CD4-positive, CD25-positive, alpha-beta regulatory T cell (primary cell): ENCODE measurements around the gene RAB11FIP5. TPM values are rescaled to one million over a fixed set of nuclear protein-coding genes. Genes with fewer than 3 reads are reported as not detected.
"Not testable (repeated sequence)": the region's sequence is repeated elsewhere in the genome, so short reads cannot be mapped to it uniquely, and the experiment has no call there.

ENCODE experiments used
- ATAC-seq, 2 donors: fragments of 150-1000 bp; cut with Tn5 transposase; one replicate each; pipeline ENCODE4 v1.10.0; 2021; ENCODE audit warnings: low read depth in 2 of 2, moderate number of reproducible peaks in 2 of 2, moderate library complexity in 1 of 2
- DNase-seq, 3 donors: peaks; one replicate each; pipeline versions ENCODE4 v3.0.0 to v3.0.0-alpha.2; 2012 to 2022; ENCODE audit warnings: mixed read lengths in 1 of 3
- H3K27ac ChIP-seq: one replicate; pipeline ENCODE4 v1.7.0; 2013; ENCODE audit warnings: mild to moderate bottlenecking, low read length; ENCODE audit not compliant: insufficient read depth, poor library complexity, severe bottlenecking
- H3K27me3 ChIP-seq: one replicate; pipeline ENCODE4 v1.7.0; 2013; ENCODE audit warnings: low read length; ENCODE audit not compliant: control insufficient read depth, insufficient read depth
- H3K36me3 ChIP-seq: one replicate; pipeline ENCODE4 v1.7.0; 2013; ENCODE audit warnings: mild to moderate bottlenecking, low read length, moderate library complexity; ENCODE audit not compliant: control insufficient read depth, insufficient read depth
- H3K4me1 ChIP-seq: 2 replicates; pipeline ENCODE4 v1.7.0; 2013; ENCODE audit warnings: mild to moderate bottlenecking, low read length; ENCODE audit not compliant: insufficient read depth, control insufficient read depth, poor library complexity, severe bottlenecking
- H3K4me3 ChIP-seq: one replicate; pipeline ENCODE4 v1.7.0; 2013; ENCODE audit warnings: low read depth, mild to moderate bottlenecking, low read length, moderate library complexity
- H3K9me3 ChIP-seq, 2 experiments: 1 replicate in 1 of 2; 2 replicates in 1 of 2; pipeline ENCODE4 v1.7.0; 2013; ENCODE audit warnings: low read length in 2 of 2, mild to moderate bottlenecking in 1 of 2, moderate library complexity in 1 of 2; ENCODE audit not compliant: control insufficient read depth in 2 of 2
- H3K27ac Mint-ChIP-seq, 3 donors: one replicate each; pipeline ENCODE4 v1.8.0; 2020 to 2022; ENCODE audit warnings: mild to moderate bottlenecking in 3 of 3, mixed read lengths in 3 of 3, moderate library complexity in 2 of 3
- H3K27me3 Mint-ChIP-seq: one replicate; pipeline ENCODE4 v1.8.0; 2022; ENCODE audit warnings: mild to moderate bottlenecking, mixed read lengths
- H3K36me3 Mint-ChIP-seq: one replicate; pipeline ENCODE4 v1.8.0; 2020; ENCODE audit warnings: mixed read lengths
- H3K4me1 Mint-ChIP-seq, 4 donors: one replicate each; pipeline ENCODE4 v1.8.0; 2020 to 2022; ENCODE audit warnings: mixed read lengths in 4 of 4, mild to moderate bottlenecking in 1 of 4
- H3K4me3 Mint-ChIP-seq, 4 donors: one replicate each; pipeline ENCODE4 v1.8.0; 2020 to 2022; ENCODE audit warnings: mild to moderate bottlenecking in 4 of 4, mixed read lengths in 4 of 4, moderate library complexity in 3 of 4
- H3K9me3 Mint-ChIP-seq, 7 donors: one replicate each; pipeline ENCODE4 v1.8.0; 2020 to 2022; ENCODE audit warnings: mixed read lengths in 7 of 7, mild to moderate bottlenecking in 3 of 7, moderate library complexity in 2 of 7
- polyA plus RNA-seq, 4 donors: library from polyadenylated mRNA; unstranded; fragments of 300-500 nt; fragmentation: Illumina TruSeq; gene quantifications; one replicate each; pipeline ENCODE4 v1.2.3, GENCODE V29; 2021
- total RNA-seq: library from RNA; stranded (reverse); gene quantifications from one replicate; pipeline ENCODE4 v1.2.3, GENCODE V29; 2022

Gene RAB11FIP5
- total and polyA plus RNA-seq, 5 donors from 2014 or later = 15.4 to 30.8 (median 21.4) TPM

GRCh38 chr2:73131807-73132206 is 19.1 kb upstream of the RAB11FIP5 start:
- H3K9me3 Mint-ChIP-seq = no peaks in the 10 kb centered on the region
- ATAC-seq (no peak), DNase-seq (no peak)
- Histone ChIP-seq H3K4me1 (no peaks in the 10 kb centered on the region), H3K27ac (no peak overlapping the region), H3K9me3 (no peaks in the 10 kb centered on the region), H3K27me3 (peaks cover 11% of the 10 kb centered on the region), H3K4me3 (no peak overlapping the region), H3K36me3 (no peaks in the 10 kb centered on the region)
- no peak overlapping the region for H3K4me3 Mint-ChIP-seq
- H3K27ac Mint-ChIP-seq = no peak overlapping the region
- no peaks in the 10 kb centered on the region for H3K36me3 Mint-ChIP-seq
- peaks cover 42% of the 10 kb centered on the region for H3K27me3 Mint-ChIP-seq
- H3K4me1 Mint-ChIP-seq = no peaks in the 10 kb centered on the region

GRCh38 chr2:73130790-73131189 is 18.0 kb upstream of the RAB11FIP5 start:
- Mint-ChIP-seq H3K36me3 (no peaks in the 10 kb centered on the region), H3K4me1 (peaks cover 0 to 3% (median 0%) of the 10 kb centered on the region in 4 donors), H3K4me3 (no peak overlapping the region), H3K9me3 (peaks cover 0 to 2% (median 0%) of the 10 kb centered on the region in 7 donors), H3K27ac (no peak overlapping the region), H3K27me3 (peaks cover 45% of the 10 kb centered on the region)
- Histone ChIP-seq H3K4me3 (no peak overlapping the region), H3K27me3 (peaks cover 11% of the 10 kb centered on the region), H3K27ac (no peak overlapping the region), H3K36me3 (no peaks in the 10 kb centered on the region), H3K4me1 (no peaks in the 10 kb centered on the region), H3K9me3 (no peaks in the 10 kb centered on the region)
- no peak for ATAC-seq
- no peak for DNase-seq

GRCh38 chr2:73128841-73129535 is 16.2 kb upstream of the RAB11FIP5 start:
- no peak overlapping the region for H3K4me3 ChIP-seq
- H3K36me3 ChIP-seq = no peaks in the 10 kb centered on the region
- no peak for DNase-seq
- peaks cover 11% of the 10 kb centered on the region for H3K27me3 ChIP-seq
- Mint-ChIP-seq H3K4me3 (no peak overlapping the region), H3K9me3 (peaks cover 0 to 2% (median 0%) of the 10 kb centered on the region in 7 donors), H3K27me3 (peaks cover 54% of the 10 kb centered on the region), H3K36me3 (no peaks in the 10 kb centered on the region), H3K4me1 (peaks cover 0 to 4% (median 0%) of the 10 kb centered on the region in 4 donors), H3K27ac (no peak overlapping the region)
- no peaks in the 10 kb centered on the region for H3K4me1 ChIP-seq
- H3K27ac ChIP-seq = no peak overlapping the region
- ATAC-seq = no peak
- H3K9me3 ChIP-seq = no peaks in the 10 kb centered on the region

GRCh38 chr2:73122536-73122935 is 9.8 kb upstream of the RAB11FIP5 start:
- DNase-seq (no peak), ATAC-seq (no peak)
- Histone ChIP-seq H3K27ac (no peak overlapping the region), H3K4me1 (no peaks in the 10 kb centered on the region), H3K36me3 (no peaks in the 10 kb centered on the region), H3K9me3 (no peaks in the 10 kb centered on the region), H3K4me3 (no peak overlapping the region), H3K27me3 (peaks cover under 1% of the 10 kb centered on the region)
- no peak overlapping the region for H3K27ac Mint-ChIP-seq
- no peaks in the 10 kb centered on the region for H3K36me3 Mint-ChIP-seq
- H3K4me3 Mint-ChIP-seq = no peak overlapping the region
- H3K27me3 Mint-ChIP-seq = peaks cover 36% of the 10 kb centered on the region
- H3K9me3 Mint-ChIP-seq = peaks cover 0 to 2% (median 0%) of the 10 kb centered on the region in 7 donors
- peaks cover 0 to 4% (median 0%) of the 10 kb centered on the region in 4 donors for H3K4me1 Mint-ChIP-seq

- H3K27ac Mint-ChIP-seq, H3K4me1 Mint-ChIP-seq, H3K27me3 ChIP-seq, H3K36me3 ChIP-seq, H3K9me3 ChIP-seq, H3K4me3 Mint-ChIP-seq, ATAC-seq, H3K27ac ChIP-seq, H3K36me3 Mint-ChIP-seq, H3K4me3 ChIP-seq, H3K9me3 Mint-ChIP-seq, H3K4me1 ChIP-seq, DNase-seq: not testable (repeated sequence)
- H3K27me3 Mint-ChIP-seq = peaks cover 21% of the 10 kb centered on the region
These were observed 7.0 kb upstream of the RAB11FIP5 start for GRCh38 chr2:73119611-73120239.

GRCh38 chr2:73117441-73117840 is 4.7 kb upstream of the RAB11FIP5 start:
- Histone ChIP-seq H3K27me3 (no peaks in the 10 kb centered on the region), H3K4me3 (no peak overlapping the region), H3K27ac (no peak overlapping the region), H3K4me1 (peaks cover 7% of the 10 kb centered on the region), H3K36me3 (no peaks in the 10 kb centered on the region), H3K9me3 (no peaks in the 10 kb centered on the region)
- H3K4me3 Mint-ChIP-seq = peak overlapping the region in 1 of 4 donors; percentile 46
- no peaks in the 10 kb centered on the region for H3K36me3 Mint-ChIP-seq
- no peaks in the 10 kb centered on the region for H3K9me3 Mint-ChIP-seq
- no peak for ATAC-seq
- peaks cover 0 to 12% (median 4%) of the 10 kb centered on the region in 4 donors for H3K4me1 Mint-ChIP-seq
- H3K27ac Mint-ChIP-seq = no peak overlapping the region
- DNase-seq = no peak
- H3K27me3 Mint-ChIP-seq = peaks cover 6% of the 10 kb centered on the region

- H3K27ac Mint-ChIP-seq = no peak overlapping the region
- peak overlapping the region in 1 of 4 donors; percentile 46 for H3K4me3 Mint-ChIP-seq
- H3K4me1 ChIP-seq = peaks cover 17% of the 10 kb centered on the region
- no peaks in the 10 kb centered on the region for H3K36me3 Mint-ChIP-seq
- no peaks in the 10 kb centered on the region for H3K36me3 ChIP-seq
- H3K27me3 ChIP-seq = no peaks in the 10 kb centered on the region
- H3K9me3 Mint-ChIP-seq = no peaks in the 10 kb centered on the region
- no peak overlapping the region for H3K27ac ChIP-seq
- DNase-seq (no peak), ATAC-seq (no peak)
- H3K9me3 ChIP-seq = no peaks in the 10 kb centered on the region
- peaks cover 10% of the 10 kb centered on the region for H3K27me3 Mint-ChIP-seq
- H3K4me3 ChIP-seq = no peak overlapping the region
- H3K4me1 Mint-ChIP-seq = peaks cover 0 to 19% (median 9%) of the 10 kb centered on the region in 4 donors
These were observed 3.6 kb upstream of the RAB11FIP5 start for GRCh38 chr2:73116182-73116960.
